ENCODE measurements around the gene MRPL12.

The MRPL12 gene

GRCh38 chr17:81703747-81704654, 834 bp downstream of the MRPL12 start:
- DNase-seq, result no peak

DNA sequence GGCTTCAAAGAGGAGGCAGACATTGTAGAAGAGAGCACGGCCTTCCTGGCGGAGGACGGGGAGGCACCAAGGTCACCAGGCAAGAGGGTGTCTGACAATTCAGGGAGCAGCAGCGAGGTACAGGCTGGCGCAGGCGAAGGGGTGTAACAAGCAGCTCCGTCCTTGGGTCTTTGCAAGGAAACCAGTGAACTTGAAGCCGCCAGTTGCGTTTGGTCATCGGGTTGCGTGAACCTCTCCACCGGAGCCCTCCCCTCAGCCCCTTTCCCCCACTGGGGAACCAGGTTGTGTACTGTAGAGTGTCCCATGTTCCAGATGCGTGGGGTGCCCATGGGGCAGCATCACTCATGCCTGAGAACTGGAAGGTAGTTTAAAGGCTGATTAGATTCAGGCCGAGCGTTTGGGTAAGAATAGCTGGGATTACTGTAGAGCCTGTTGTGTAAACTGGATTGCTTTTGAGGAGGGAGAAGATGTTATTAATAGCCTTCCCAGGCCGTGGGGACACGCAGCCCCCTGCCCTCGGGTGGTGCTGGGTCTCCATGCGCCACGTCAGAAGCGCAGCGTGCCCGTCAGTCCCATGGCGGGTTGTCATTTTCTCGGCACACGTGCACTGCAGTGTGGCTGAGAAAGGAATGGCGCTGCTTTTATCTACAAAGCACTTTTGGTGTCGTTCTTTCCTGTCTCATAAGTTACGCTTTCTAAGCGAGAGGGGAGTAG, 2.5 kb downstream of the MRPL12 start:
- no peak for DNase-seq

DNA sequence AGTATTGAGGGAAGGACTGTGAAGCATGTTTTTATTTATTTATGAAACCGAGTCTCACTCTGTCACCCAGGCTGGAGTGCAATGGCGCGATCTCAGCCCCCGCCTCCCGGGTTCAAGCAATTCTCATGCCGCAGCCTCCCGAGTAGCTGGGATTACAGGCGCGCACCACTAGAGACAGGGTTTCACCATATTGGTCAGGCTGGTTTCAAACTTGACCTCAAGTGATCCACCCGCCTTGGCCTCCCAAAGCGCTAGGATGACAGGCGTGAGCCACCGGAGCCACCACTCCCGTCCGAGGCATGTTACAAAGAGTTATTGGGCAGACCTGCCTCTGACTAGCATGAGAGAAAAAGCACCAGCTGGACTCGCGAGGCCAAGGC, 3.1 kb downstream of the MRPL12 start:
- no peak for DNase-seq

GRCh38 chr17:81706757-81707624, 3.8 kb downstream of the MRPL12 start:
- DNase-seq, result no peak

DNA sequence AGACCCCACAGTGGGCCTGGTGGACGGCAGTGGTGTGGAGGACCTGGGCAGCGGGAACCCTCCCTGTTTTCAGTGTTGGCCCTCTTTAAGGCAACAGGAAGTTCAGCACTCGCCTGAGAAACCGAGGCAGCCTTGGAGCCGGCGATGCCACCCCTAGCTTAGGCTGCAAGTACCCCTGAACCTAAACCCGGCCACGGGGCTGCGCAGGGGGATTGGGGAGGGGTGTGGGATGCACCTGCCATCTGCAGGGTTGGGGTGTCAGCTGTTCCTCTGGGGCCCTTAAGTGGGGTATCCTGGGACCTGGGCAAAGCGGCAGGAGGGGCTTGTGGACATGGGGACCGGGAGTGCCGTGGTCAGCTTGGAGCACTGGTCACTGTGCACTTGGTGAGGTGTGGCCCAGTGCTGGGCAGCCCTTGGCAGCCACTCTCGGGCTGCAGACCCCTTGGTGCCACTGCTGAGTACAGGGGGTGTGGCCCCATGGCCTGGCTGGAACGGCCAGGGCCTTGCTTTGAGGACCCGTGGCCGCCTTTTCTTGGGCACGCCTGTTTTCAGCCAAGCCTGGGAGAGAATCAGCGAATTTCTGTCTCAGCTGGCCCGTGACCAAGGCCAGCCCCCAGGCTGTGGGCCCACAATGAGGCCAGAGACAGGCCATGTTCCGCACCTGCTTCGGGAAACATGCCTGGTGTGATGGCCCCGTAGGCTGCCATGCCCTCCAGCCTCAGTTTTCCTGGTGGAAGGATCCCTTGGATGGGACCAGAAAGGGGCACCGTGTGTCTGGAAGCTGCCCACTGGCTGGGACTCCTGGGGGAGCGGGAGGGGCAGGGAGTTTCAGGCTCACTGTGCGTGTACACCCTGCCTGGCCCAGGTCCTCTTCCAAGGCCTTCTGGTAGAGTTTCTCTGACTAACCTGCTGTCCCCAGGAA, 4.8 kb downstream of the MRPL12 start:
- DNase-seq, result no peak

DNA sequence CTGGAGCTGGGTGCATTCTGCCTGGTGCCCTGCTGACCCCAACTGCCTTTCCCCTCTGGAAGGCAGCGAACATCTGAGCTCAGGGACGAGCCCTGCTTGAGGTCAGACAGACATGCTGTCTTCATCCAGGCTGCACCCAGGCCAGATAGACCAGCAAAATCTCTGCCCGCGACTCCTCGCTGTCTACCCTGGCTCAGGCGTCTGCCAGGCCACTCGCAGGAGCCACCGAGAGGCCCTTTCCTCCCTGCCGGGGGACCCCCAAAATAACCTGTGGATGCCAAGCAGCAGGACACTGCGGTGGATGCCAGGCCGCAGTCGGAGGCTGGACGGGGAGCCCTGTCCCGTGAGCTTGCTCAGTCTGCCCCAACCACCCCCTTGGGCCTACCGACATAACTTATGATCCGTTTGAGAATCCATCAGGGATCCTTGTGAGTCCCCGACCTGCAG, 5.6 kb downstream of the MRPL12 start:
- DNase-seq, result no peak

DNA sequence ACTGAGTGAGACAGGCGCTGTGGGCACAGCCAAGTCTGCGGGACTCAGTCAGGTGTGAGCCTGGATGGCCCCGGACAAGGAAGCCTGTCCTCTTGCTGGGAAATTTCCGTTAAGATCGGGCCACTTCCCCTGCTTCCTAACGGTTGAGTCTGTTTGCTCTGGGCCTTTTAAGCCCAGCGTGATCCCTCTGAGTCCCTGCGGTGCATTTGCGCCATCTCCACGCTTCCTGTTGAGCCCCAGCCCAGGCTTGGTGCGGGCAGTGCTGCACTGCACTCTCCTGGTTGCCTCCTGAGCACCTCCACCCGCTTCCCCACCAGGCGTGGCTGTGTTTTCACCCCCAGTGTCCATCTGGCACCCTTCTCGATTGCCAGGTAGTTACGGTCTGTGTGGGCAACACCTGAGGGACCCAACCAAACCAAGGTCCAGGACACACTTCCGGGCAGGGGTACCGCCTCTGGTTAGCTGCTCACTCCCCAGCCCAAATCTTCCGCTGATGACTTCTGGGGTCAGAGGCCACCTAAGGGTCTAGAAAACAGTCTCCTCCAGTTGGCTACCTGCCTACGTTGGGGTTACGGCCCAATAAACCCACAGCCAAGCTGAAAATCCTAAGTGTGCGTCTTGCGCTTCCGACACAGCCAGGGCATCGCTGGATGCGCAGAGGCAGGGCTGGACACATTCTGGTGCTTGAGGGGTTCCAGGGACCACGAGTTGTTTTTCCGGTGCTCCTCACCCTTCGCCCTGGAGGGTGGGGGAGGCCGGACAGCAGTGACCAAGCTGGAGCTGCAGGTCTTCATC, 7.5 kb downstream of the MRPL12 start:
- DNase-seq, result no peak

DNA sequence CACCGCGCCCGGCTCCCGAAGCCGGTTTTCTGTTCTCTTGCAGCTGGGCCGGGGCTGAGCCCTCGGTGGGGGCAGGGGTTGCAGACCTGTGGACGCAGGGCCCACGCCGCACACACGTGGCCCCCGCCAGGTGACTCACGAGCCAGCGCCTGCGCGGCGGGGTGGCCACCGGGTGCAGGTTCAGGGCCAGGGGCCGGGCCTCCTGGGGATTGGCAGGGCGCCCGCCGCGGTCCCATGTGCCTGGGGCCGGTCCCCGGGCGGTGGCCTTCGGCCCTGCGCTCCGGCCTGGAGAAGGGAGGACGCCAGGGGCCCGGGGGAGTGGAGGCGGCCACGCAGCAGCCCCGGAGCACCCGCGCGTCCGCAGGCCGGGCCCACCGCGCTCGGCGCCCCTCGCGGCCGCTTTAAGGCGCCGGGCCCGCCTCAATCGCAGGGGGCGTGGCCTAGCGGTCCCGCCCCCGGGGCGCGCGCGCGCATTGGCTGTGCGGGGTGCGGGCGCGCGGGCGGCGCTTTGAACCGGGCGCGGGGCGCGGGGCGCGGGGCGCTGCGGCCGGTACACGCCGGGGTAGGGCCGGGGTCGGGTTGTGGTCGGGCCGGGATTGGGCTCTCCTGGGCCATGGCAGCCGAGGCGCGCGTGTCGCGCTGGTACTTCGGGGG, 8.8 kb downstream of the MRPL12 start, which contains the start of gene SLC25A10:
SLC25A10 (plus strand) TSS at position 471 of the 654 bp plus-strand sequence; CDS start at position 614, 143 bp downstream.
- peak; percentile 41 to 70 for DNase-seq

DNA sequence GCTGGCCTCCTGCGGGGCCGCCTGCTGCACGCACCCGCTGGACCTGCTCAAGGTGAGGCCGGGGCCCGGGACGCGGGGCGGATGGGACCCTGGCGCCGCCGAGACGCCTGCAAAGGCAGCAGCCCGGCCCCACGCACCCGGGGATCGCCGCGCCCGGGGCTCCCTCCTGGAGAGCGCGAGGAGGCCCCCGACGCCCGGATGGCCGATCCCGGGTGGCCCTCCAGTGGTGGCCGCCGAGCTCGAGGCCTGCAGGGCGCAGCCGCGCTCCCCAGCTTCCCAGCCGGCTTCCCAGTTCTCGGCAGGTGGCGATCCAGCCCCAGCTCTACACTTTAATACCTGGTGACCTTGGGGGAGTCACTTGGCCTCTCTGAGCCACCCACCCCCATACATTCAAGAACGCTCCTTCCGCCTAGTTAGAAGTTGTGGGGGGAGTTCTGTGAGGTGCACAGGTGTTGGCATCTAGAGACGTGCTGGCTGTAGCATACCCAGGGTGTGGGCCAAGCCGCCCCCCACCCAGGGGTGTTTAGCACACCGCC, 9.4 kb downstream of the MRPL12 start:
- no peak for DNase-seq

GRCh38 chr17:81713004-81713555, 9.9 kb downstream of the MRPL12 start:
- no peak for DNase-seq

DNA sequence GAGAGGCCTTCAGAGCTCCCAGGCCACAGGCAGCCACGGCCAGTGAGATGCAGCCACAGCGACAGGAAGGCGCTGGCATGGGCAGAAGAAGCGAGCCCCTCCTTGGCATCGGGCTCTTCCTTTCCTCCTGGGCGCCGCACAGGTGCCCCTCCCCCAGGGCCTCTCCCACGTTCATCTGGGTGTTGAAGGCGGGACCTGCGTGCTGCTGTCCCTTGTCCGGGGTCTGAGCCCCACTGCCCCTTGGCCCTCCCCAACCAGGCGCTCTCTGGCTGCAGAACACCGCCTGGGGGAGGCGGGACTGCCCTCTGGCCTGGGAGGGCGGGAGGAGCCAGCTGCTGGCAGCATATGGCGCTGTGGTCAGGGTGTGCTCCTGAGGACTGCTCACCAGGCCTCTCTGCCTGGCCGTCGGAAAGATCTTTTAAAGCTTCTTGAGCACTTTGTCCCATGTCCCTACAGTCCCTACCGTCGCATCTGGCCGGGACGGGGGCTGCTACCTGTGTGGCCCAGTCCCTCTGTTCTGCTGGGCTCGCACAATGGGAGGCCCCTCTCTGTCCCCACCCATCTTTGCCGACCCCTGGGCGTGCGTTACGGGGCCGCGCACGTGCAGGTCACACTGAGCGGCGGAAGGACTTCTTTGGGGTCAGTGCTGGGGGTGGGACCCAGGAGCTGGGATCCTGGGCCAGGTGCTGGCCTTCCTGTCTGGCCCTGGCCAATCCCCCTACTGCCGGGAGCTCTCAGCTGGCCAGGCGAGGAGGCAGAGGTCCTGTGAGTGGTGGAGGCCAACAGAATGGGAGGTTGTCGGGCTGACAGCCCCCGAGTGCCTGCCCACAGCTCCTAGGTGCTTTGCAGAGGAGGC, 10.6 kb downstream of the MRPL12 start:
- DNase-seq, result no peak

GRCh38 chr17:81714412-81715106, 11.4 kb downstream of the MRPL12 start:
- DNase-seq, result no peak

- no peak for DNase-seq
These were observed 12.1 kb downstream of the MRPL12 start for GRCh38 chr17:81715107-81715871.

GRCh38 chr17:81715872-81716673, 12.9 kb downstream of the MRPL12 start:
- no peak for DNase-seq

GRCh38 chr17:81716674-81716996, 13.5 kb downstream of the MRPL12 start:
- no peak for DNase-seq

GRCh38 chr17:81717049-81717765, 14.0 kb downstream of the MRPL12 start:
- no peak for DNase-seq

All from hippocampal formation (tissue), 2 donors.